22Rv1 (cell line): ENCODE data around the gene FEV.

Experiments
- ZFX ChIP-seq: fragments of 450-650 bp; IDR thresholded peaks from 2 replicates; pipeline ENCODE4 v1.6.1; 2017; ENCODE audit warnings: antibody characterized with exemption, borderline replicate concordance
- TF ChIP-seq, protein P1 (sequence below): fragments of 450-650 bp; IDR thresholded peaks from 2 replicates; pipeline ENCODE4 v1.5.1; 2017; ENCODE audit warnings: mild to moderate bottlenecking

DNA sequence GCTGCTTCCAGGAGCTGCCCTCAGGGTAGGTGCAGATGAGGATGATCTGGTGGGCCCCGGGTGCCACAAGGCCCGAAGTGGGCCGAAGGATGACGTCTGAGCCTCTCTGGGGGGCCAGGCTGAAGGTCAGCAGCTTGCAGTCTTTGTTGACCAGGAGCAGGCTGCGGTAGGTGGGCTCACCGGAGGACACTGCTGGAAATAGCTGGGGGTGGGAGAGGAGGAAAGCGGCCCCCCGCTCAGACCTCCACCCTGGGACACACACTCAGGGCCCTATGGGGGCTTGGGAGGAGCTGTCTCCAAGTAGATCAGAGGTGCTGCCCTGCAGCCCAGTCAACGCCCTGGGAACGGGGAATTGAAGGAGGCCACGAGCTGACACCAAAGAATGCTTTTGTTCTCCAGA lies 39.1 kb upstream of the FEV start:
- TF ChIP-seq, protein P1, sequence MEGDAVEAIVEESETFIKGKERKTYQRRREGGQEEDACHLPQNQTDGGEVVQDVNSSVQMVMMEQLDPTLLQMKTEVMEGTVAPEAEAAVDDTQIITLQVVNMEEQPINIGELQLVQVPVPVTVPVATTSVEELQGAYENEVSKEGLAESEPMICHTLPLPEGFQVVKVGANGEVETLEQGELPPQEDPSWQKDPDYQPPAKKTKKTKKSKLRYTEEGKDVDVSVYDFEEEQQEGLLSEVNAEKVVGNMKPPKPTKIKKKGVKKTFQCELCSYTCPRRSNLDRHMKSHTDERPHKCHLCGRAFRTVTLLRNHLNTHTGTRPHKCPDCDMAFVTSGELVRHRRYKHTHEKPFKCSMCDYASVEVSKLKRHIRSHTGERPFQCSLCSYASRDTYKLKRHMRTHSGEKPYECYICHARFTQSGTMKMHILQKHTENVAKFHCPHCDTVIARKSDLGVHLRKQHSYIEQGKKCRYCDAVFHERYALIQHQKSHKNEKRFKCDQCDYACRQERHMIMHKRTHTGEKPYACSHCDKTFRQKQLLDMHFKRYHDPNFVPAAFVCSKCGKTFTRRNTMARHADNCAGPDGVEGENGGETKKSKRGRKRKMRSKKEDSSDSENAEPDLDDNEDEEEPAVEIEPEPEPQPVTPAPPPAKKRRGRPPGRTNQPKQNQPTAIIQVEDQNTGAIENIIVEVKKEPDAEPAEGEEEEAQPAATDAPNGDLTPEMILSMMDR: no peak
- TF ChIP-seq ZFX: no peak
